Measurements from ENCODE around the gene MYLK4.

DNA sequence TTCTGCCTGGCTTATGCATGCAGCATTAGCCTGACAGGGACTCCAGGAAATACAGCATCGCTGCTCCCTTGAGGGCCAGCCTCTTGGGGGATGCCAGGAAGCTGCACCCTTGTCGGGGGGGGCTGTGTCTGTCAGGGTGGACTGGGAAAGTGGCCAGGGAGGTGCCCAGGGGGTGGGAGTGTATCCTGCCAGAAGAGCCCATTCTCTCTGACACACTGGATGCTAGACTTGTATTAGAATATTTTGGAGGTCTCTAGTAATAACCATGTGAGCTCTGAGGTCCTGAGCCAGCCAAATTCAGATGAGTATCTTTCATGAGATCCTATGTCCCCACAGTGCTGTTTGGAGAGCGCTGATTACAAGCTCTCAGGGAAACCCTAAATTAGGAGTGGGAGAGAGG, 89.1 kb downstream of the MYLK4 start:
- TF ChIP-seq, protein P1, sequence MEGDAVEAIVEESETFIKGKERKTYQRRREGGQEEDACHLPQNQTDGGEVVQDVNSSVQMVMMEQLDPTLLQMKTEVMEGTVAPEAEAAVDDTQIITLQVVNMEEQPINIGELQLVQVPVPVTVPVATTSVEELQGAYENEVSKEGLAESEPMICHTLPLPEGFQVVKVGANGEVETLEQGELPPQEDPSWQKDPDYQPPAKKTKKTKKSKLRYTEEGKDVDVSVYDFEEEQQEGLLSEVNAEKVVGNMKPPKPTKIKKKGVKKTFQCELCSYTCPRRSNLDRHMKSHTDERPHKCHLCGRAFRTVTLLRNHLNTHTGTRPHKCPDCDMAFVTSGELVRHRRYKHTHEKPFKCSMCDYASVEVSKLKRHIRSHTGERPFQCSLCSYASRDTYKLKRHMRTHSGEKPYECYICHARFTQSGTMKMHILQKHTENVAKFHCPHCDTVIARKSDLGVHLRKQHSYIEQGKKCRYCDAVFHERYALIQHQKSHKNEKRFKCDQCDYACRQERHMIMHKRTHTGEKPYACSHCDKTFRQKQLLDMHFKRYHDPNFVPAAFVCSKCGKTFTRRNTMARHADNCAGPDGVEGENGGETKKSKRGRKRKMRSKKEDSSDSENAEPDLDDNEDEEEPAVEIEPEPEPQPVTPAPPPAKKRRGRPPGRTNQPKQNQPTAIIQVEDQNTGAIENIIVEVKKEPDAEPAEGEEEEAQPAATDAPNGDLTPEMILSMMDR (conservative IDR thresholded peaks at IDR 0.05) = no peak
- TF ChIP-seq EZH2 (IDR thresholded peaks at IDR 0.05; ENCODE audit: low read depth) = no peak
